GM08714 (cell line): ENCODE measurements around the gene FUT4.

Source experiments
- H3K4me3 ChIP-seq: fragments of 200-500 bp; sonication (Bioruptor generic); 2 replicates; pipeline ENCODE4 v1.5.1; 2014; ENCODE audit warnings: mild to moderate bottlenecking, low read length, inconsistent platforms
- ZNF274 ChIP-seq: IDR thresholded peaks from 2 replicates; pipeline ENCODE4 v1.6.1; 2012; ENCODE audit warnings: mild to moderate bottlenecking, low read depth, low read length

The FUT4 gene

GRCh38 chr11:94519478-94520084 lies 24.1 kb upstream of the FUT4 start:
- H3K4me3 ChIP-seq, result no peak overlapping the region
- TF ChIP-seq ZNF274, result no peak

- no peak for TF ChIP-seq ZNF274
- no peak overlapping the region for H3K4me3 ChIP-seq
Observed at GRCh38 chr11:94521684-94522083, 22.0 kb upstream of the FUT4 start.

GRCh38 chr11:94524341-94524740 lies 19.4 kb upstream of the FUT4 start:
- TF ChIP-seq ZNF274, result no peak
- H3K4me3 ChIP-seq, result no peak overlapping the region

GRCh38 chr11:94525546-94526324 lies 18.0 kb upstream of the FUT4 start:
- TF ChIP-seq ZNF274, result no peak
- H3K4me3 ChIP-seq, result no peak overlapping the region

GRCh38 chr11:94526645-94527438 lies 16.9 kb upstream of the FUT4 start:
- no peak for TF ChIP-seq ZNF274

GRCh38 chr11:94528551-94528950 lies 15.2 kb upstream of the FUT4 start:
- no peak for TF ChIP-seq ZNF274
- no peak overlapping the region for H3K4me3 ChIP-seq

More at GRCh38 chr11:94526645-94527438, 16.9 kb upstream of the FUT4 start:
- no peak overlapping the region for H3K4me3 ChIP-seq

- no peak for TF ChIP-seq ZNF274
- no peak overlapping the region for H3K4me3 ChIP-seq
Observed at GRCh38 chr11:94532211-94532610, 11.5 kb upstream of the FUT4 start.

GRCh38 chr11:94533206-94533605 lies 10.5 kb upstream of the FUT4 start:
- TF ChIP-seq ZNF274, result no peak
- no peak overlapping the region for H3K4me3 ChIP-seq

- H3K4me3 ChIP-seq, result no peak overlapping the region
- TF ChIP-seq ZNF274, result no peak
Observed at GRCh38 chr11:94533696-94534630, 9.8 kb upstream of the FUT4 start.

- no peak overlapping the region for H3K4me3 ChIP-seq
- no peak for TF ChIP-seq ZNF274
Observed at GRCh38 chr11:94536386-94536785, 7.3 kb upstream of the FUT4 start.

GRCh38 chr11:94537031-94537600 lies 6.6 kb upstream of the FUT4 start:
- no peak for TF ChIP-seq ZNF274
- H3K4me3 ChIP-seq, result no peak overlapping the region

GRCh38 chr11:94539420-94539819 lies 4.3 kb upstream of the FUT4 start:
- TF ChIP-seq ZNF274, result no peak
- no peak overlapping the region for H3K4me3 ChIP-seq

GRCh38 chr11:94544646-94545263 lies 1.0 kb downstream of the FUT4 start:
- peak overlapping the region; percentile 76; the same call in 1 of the 2 replicates for H3K4me3 ChIP-seq

More at GRCh38 chr11:94544646-94545263, 1.0 kb downstream of the FUT4 start:
- TF ChIP-seq ZNF274, result no peak
